Lower leg skin (tissue), 4 donors: ENCODE results near the gene WARS2. TPM values are rescaled to one million over a fixed set of nuclear protein-coding genes. Genes with fewer than 3 reads are reported as not detected.

ENCODE experiments used
- DNase-seq, 2 donors: peaks; one replicate each; pipeline ENCODE4 v3.0.0-alpha.2; 2019; ENCODE audit warnings: low spot score in 2 of 2
- H3K4me3 ChIP-seq: fragments of 200-600 bp; sonication (generic); 2 replicates; pipeline ENCODE4 v1.5.1; 2017; ENCODE audit warnings: mild to moderate bottlenecking, low read depth; ENCODE audit not compliant: poor library complexity, severe bottlenecking
- CTCF ChIP-seq, 3 donors: fragments of 450-650 bp; IDR thresholded peaks; one replicate each; pipeline ENCODE4 v1.5.1; 2016; ENCODE audit warnings: antibody characterized with exemption in 3 of 3, mild to moderate bottlenecking in 3 of 3, moderate library complexity in 2 of 3
- POLR2A ChIP-seq, 2 donors: fragments of 450-650 bp; IDR thresholded peaks; one replicate each; pipeline ENCODE4 v1.6.1; 2016 to 2017; ENCODE audit warnings: antibody characterized with exemption in 2 of 2, mild to moderate bottlenecking in 1 of 2, moderate library complexity in 1 of 2
- WGBS, 2 donors: methylation state at CpG; one replicate each; pipeline ENCODE4 v1.1.5; 2018; 5-methylcytosine and 5-hydroxymethylcytosine counted together
- intact Hi-C: fragments of 100-400 bp; cut with DNase I; formaldehyde crosslinking; loops from one replicate; pipeline ENCODE4 v1.15.0; 2023; ENCODE audit warnings: low total_unique reads
- total RNA-seq, 4 donors: library from RNA; depleted of rRNA; stranded (reverse); fragments of >200 nt; gene quantifications; one replicate each; pipeline ENCODE4 v1.1.0, GENCODE V29; 2016

Gene WARS2
- total RNA-seq, 4 donors from 2014 or later, result 8.1 to 21.8 (median 13.2) TPM

- intact Hi-C loops, result no loop called here
- no peak for TF ChIP-seq CTCF (IDR thresholded peaks at IDR 0.05)
- no peak for TF ChIP-seq POLR2A (IDR thresholded peaks at IDR 0.05)
- 97% methylated on average over 3 of the region's 3 CpGs for WGBS, 2 donors
- no peak overlapping the region for H3K4me3 ChIP-seq
- DNase-seq, result no peak
These were observed 69.1 kb downstream of the WARS2 start for GRCh38 chr1:119071321-119071720.

- 84 to 88% methylated on average over 5 of the region's 5 CpGs for WGBS, 2 donors
- no peak overlapping the region for H3K4me3 ChIP-seq
- DNase-seq, result no peak
- TF ChIP-seq POLR2A (IDR thresholded peaks at IDR 0.05) (no peak), CTCF (IDR thresholded peaks at IDR 0.05) (no peak)
- intact Hi-C loops, result no loop called here
These were observed 70.8 kb downstream of the WARS2 start for GRCh38 chr1:119069682-119070081.

GRCh38 chr1:119068427-119068826 is 72.0 kb downstream of the WARS2 start:
- no peak for DNase-seq
- no peak overlapping the region for H3K4me3 ChIP-seq
- WGBS, 2 donors, result 56 to 79% methylated on average over 4 of the region's 4 CpGs
- intact Hi-C loops, result no loop called here
- TF ChIP-seq CTCF (IDR thresholded peaks at IDR 0.05) (no peak), POLR2A (IDR thresholded peaks at IDR 0.05) (no peak)

- no peak for TF ChIP-seq CTCF (IDR thresholded peaks at IDR 0.05)
- TF ChIP-seq POLR2A (IDR thresholded peaks at IDR 0.05), result no peak
- intact Hi-C loops, result no loop called here
- DNase-seq, result no peak
- H3K4me3 ChIP-seq, result no peak overlapping the region
These were observed 78.8 kb downstream of the WARS2 start for GRCh38 chr1:119061700-119062099.

- 95 to 98% methylated on average over 2 of the region's 2 CpGs for WGBS, 2 donors
These were observed 84.9 kb downstream of the WARS2 start for GRCh38 chr1:119055568-119055967.

More at GRCh38 chr1:119055568-119055967, 84.9 kb downstream of the WARS2 start:
- intact Hi-C loops, result no loop called here
- TF ChIP-seq CTCF (IDR thresholded peaks at IDR 0.05) (no peak), POLR2A (IDR thresholded peaks at IDR 0.05) (no peak)
- DNase-seq, result no peak
- no peak overlapping the region for H3K4me3 ChIP-seq
